LNCaP clone FGC (cell line): ENCODE measurements around the gene EDARADD.

Experiments used
- DNase-seq: peaks from one replicate; pipeline ENCODE4 v3.0.0-alpha.2; 2011; ENCODE audit warnings: low read depth
- H3K4me3 ChIP-seq: 2 replicates; pipeline ENCODE4 v1.5.1; 2011; ENCODE audit warnings: mild to moderate bottlenecking, low read depth, low read length, control low read depth
- TF ChIP-seq, protein P1 (sequence below): IDR thresholded peaks from 2 replicates; pipeline ENCODE4 v1.5.1; 2012; ENCODE audit warnings: mild to moderate bottlenecking; ENCODE audit not compliant: control insufficient read depth, insufficient read depth; ENCODE audit errors: extremely low read depth

EDARADD gene

DNA sequence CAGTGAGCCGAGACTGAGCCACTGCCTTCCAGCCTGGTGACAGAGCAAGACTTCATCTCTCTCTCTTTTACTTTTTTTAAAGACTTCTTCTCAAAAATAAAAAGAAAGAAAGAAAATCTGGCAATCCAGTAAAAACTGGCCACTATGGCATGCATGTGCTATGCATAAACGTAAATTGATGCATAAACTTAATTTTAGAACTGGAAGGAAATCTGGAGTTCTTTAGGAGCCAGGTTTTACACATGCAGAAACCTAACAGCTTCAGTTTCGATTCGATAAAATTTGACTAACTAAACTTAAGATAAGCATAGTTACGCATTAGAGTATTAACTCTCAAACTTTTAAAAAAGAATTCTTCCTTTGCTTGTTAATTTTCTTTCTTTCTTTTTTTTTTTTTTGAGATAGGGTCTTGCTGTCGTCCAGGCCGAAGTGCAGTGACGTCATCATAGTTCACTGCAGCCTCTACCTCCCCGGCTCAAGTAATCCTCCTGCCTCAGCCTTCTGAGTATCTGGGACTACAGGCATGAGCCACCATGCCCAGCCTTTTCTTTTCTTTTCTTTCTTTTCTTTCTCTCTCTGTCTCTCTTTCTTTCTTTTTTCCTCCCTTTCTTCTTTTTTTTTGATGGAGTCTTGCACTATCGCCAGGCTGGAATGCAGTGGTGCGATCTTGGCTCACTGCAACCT is 117.8 kb downstream of the EDARADD start:
- TF ChIP-seq, protein P1, sequence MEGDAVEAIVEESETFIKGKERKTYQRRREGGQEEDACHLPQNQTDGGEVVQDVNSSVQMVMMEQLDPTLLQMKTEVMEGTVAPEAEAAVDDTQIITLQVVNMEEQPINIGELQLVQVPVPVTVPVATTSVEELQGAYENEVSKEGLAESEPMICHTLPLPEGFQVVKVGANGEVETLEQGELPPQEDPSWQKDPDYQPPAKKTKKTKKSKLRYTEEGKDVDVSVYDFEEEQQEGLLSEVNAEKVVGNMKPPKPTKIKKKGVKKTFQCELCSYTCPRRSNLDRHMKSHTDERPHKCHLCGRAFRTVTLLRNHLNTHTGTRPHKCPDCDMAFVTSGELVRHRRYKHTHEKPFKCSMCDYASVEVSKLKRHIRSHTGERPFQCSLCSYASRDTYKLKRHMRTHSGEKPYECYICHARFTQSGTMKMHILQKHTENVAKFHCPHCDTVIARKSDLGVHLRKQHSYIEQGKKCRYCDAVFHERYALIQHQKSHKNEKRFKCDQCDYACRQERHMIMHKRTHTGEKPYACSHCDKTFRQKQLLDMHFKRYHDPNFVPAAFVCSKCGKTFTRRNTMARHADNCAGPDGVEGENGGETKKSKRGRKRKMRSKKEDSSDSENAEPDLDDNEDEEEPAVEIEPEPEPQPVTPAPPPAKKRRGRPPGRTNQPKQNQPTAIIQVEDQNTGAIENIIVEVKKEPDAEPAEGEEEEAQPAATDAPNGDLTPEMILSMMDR = no peak
- DNase-seq = no peak
- no peak overlapping the region for H3K4me3 ChIP-seq

DNA sequence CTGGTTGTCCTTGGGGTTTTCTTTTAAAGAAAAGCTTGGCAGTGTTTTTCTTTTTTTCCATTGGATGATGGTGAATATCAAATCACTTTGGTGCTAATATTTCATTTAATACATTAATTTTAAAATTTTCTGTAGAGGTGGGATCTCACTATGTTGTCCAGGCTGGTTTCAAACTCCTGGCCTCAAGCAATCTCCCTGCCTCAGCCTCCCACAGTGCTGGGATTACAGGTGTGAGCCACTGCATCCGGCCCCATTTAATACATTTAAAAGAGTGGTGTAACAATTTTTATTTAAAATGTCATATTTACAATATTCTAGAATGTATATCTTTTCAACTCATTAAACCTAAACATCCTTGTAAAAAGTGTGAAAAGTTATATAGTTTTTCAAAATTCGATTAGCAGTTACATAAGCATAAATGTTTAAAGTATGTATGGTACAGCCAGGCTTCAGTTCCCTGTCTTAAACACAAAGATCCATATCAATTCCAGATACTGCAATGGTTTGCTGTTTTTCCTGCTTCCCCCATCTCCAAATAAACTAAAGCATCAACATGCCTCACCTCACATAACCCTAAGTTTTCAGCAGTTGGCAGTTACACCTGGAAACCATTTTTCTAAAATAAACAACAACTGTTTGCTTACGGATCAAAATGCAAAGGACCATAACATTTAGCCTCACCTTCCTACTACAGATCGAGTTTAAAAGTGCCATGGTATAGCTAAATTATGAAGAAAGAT is 120.8 kb downstream of the EDARADD start:
- peak overlapping the region; percentile 16; the same call in 1 of the 2 replicates for H3K4me3 ChIP-seq
- TF ChIP-seq, protein P1 = no peak
- peak; percentile 99 for DNase-seq

DNA sequence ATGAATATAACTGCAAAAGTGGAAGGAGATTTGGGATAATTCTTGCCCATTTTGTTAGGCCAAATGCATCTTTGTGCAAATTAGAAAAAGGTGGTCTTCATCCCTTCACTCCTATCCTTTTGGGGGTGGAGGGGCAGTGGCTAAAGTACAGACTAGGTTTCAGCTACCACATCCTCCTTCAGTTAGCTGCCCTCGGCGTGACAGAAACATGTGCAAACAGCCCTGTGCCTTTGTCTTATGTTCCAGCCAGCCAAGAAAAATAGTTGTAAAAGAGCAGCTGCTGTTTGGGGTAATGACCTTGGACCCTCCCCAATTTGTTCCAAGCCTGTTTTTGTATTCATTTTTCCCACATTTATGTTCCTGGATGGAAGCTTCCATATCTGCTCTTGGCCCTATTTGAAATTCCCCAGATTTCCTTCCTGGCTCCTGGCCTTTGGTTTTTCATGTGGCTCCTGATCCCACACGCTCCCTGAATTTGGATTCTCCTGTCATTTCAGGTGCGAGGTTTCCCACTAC is 121.4 kb downstream of the EDARADD start:
- peak; percentile 95 for DNase-seq
- TF ChIP-seq, protein P1 = no peak
- peak overlapping the region; percentile 16 for H3K4me3 ChIP-seq

DNA sequence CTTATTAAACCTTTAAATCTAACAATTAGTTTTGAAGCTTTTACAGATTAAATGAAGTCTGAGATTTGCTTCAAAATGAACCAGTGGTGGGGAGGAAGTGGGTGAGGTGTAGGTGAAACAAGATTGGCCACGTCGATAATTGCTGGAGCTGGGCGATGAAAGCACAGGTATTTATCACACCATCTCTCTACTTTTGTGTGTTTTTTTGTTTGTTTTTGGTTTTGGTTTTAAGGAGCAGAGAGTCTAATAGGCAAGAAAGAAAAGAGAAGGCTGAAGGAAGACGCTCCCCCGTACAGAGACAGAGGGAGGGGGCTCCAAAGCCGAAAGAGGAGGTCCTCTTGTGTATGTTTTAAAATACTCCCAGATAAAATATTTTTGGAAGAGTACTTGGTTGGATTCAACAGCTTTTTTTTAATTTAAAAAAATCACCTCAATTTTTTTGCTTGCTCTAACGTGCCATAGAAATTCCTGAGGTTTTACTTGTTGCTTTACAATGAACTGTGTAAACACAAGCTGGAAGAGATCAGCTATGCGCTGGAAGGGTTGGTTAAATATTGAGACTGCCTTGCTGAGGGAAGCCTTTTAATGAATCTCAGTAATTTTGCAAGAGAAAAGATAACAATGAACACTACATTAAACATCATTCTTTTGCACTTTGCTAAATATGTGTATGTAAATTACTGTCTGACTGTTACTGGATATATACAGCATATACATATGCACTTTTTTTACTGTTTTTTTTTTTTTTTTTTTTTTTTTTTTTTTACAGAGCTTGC is 123.0 kb downstream of the EDARADD start:
- H3K4me3 ChIP-seq = peak overlapping the region; percentile 18
- TF ChIP-seq, protein P1 = no peak
- peak; percentile 81 for DNase-seq

DNA sequence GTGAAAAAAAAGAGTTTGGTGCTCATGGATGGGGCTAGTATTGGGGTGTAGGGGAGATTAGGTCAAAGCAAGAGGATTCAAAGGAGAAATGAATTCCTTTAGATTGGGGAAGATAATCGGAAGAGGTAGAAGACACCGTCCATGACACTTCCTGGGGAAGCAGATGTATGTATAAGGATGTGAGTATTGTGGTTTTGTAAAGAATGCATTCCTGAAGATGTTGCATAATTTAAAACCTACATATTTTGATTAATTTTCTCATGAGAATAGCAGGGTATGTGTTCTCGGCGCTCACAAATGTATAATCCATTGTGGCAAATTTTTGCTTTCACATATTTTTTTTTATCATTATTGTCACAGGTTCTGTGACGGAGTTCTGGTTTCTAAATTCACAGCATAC is 124.2 kb downstream of the EDARADD start:
- DNase-seq = no peak
- TF ChIP-seq, protein P1 = no peak
- no peak overlapping the region for H3K4me3 ChIP-seq

DNA sequence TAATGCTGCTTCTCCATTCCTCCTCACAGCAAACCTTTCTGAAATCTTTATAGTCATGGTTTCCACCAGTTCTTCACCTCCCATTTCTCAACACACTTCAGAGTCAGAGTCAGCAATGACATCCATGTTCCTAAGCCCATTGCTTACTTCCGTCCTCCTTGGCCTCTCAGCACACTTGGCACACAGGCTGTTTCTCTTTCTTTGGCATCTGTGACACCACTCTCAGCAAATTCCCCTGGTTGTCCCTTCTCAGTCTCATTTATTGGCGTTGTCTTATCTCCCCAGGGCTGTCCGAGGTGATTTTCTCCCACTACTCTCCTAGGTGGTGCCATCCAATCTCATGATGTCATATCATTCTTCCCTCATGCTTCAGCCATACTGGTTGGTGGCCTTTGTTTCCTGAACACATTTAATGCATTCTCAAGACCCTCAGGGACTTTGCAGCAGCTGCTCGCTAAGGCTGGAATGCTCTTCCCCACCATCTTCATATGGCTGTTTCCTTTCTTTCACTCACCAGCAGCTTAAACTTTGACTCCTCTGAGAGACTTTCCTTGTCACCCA is 126.4 kb downstream of the EDARADD start:
- no peak overlapping the region for H3K4me3 ChIP-seq
- TF ChIP-seq, protein P1 = no peak
- DNase-seq = no peak
